ENCODE measurements around the gene CUL9.

Gene CUL9

DNA sequence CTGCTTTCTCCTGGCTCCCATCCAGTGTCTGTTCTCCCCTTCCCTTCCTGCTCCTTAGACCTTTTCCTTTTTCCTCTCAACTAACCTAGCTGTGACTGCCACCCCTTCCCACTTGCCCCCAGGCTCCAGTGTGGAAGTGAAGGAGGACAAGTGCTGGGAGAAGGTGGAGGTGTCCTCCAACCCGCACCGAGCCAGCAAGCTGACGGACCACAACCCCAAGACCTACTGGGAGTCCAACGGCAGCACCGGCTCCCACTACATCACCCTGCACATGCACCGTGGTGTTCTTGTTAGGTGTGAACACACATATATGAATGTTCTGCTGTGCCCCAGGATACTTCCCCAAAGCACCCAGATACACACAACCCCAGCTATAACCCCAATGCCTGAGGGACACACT, 18.5 kb downstream of the CUL9 start:
- DNase-seq (ENCODE audit: low read depth), result no peak

DNA sequence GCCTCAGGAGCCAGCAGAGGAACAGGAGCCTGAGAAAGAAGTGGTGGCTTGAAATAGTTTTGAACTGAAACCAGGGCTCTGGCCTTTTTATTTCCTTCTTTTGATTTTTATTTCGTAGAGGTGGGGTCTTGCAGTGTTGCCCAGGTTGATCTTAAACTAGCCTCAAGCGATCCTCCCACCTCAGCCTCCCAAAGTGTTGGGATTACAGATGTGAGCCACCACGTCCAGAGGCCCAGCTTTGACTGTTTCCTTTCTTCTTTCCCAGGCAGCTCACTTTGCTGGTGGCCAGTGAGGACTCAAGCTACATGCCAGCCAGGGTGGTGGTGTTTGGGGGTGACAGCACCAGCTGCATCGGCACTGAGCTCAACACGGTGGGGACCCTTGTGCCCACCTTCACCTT, 20.5 kb downstream of the CUL9 start:
- no peak for DNase-seq (ENCODE audit: low read depth)

DNA sequence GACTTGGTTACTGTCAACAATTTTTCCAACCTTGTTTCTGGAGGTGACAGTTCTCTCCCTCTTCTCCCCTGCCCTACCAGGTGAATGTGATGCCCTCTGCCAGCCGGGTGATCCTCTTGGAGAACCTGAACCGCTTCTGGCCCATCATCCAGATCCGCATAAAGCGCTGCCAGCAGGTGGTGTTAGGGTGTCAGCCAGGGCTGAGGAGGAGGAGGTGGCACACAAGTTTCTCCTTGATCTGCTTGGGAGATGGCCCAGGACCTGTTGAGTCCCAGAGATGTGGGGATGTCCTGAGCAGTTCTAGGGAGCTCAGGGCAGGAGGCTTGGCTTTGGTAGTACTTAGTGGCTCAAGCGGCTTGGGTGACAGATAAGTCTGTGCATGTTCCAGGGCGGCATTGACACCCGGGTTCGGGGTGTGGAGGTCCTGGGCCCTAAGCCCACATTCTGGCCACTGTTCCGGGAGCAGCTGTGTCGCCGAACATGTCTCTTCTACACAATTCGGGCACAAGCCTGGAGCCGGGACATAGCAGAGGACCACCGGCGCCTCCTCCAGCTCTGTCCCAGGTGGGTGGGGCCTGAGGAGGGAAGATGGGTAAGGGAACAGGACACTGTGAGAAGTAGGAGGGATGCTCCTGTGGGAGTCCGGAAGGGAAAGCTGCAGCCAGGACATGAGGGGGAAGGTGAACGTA, 21.2 kb downstream of the CUL9 start:
- DNase-seq (ENCODE audit: low read depth), result no peak

DNA sequence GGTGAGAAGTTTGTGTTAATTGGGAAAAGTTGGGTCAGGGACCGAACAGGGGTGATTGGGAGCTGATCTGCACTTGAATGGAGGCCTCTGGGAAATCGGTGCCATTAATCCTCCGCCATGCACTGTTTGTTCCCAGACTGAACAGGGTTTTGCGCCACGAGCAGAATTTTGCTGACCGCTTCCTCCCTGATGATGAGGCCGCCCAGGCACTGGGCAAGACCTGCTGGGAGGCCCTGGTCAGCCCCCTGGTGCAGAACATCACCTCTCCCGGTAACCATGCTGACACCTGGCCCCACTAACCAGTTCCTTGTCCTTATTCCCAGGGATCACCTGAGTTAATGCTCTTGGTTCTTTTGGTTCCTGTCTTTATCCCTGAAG, 21.7 kb downstream of the CUL9 start:
- DNase-seq (ENCODE audit: low read depth), result no peak

- DNase-seq (ENCODE audit: low read depth), result no peak
Measured at GRCh38 chr6:43204271-43205105, 22.5 kb downstream of the CUL9 start.

GRCh38 chr6:43205849-43206248, 23.9 kb downstream of the CUL9 start:
- no peak for DNase-seq (ENCODE audit: low read depth)

GRCh38 chr6:43207286-43207685, 25.3 kb downstream of the CUL9 start:
- DNase-seq (ENCODE audit: low read depth), result no peak

DNA sequence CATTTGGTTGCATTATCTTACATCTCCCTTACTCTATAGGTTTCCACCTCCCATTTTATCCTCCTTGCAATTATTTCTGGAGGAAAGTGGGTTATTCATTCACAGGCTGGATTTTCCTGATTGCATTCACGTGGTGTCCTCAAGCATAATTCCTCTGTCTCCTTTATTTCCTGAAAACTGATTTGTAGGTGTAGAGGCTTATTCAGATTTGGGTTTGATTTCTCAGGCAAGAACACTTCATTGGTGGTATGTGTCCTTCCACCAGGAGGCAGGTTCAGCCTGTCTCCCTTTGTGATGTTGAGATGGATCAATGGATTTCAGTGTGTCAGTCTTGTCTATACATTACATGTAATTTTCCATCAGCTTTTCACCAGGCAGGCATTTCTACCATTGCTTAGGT, 30.0 kb downstream of the CUL9 start:
- DNase-seq (ENCODE audit: low read depth), result no peak

- DNase-seq (ENCODE audit: low read depth), result no peak
Measured at GRCh38 chr6:43213431-43213830, 31.4 kb downstream of the CUL9 start.

GRCh38 chr6:43215066-43215465, 33.1 kb downstream of the CUL9 start:
- no peak for DNase-seq (ENCODE audit: low read depth)

GRCh38 chr6:43216200-43216599, 34.2 kb downstream of the CUL9 start:
- no peak for DNase-seq (ENCODE audit: low read depth)

DNA sequence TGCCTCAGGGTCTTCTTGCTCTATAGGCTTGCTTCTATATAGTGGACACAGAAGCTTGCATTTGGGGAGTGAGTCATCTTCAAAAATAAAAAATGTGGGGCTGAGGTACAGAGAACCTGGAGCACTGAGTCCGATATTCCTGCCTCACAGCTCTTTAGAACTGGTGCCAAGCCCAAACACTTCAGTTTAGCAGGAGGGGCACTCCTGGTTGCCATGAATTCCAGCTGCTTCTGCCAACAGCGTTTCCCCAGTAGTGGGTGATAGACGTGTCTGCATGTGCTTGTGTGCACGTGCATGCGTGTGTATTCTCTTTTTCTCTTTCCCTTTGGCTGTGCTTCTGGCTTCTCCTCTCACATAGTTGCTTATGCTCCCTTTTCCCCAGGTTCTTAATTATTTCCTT, 35.4 kb downstream of the CUL9 start:
- DNase-seq (ENCODE audit: low read depth), result no peak

- no peak for DNase-seq (ENCODE audit: low read depth)
Measured at GRCh38 chr6:43219119-43219518, 37.1 kb downstream of the CUL9 start.

DNA sequence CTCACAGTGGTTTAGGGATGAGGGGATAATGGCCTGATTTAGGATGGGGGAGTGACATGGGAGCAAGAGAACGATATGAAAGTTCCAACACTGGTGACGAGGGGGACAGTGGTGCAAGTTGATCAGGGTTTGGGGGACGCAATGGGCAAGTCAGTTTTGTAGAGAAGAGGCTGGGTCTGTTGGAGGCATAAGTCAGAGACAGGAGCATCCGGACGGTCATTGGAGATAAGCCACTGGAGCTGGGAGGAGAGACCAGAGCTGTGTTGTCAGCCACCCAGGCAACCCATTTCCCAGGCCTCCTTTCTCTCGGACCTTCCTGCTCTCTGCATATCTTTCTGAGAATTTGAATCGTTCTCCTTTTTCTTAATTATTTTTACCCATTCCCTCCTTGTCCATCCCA, 37.8 kb downstream of the CUL9 start:
- no peak for DNase-seq (ENCODE audit: low read depth)

DNA sequence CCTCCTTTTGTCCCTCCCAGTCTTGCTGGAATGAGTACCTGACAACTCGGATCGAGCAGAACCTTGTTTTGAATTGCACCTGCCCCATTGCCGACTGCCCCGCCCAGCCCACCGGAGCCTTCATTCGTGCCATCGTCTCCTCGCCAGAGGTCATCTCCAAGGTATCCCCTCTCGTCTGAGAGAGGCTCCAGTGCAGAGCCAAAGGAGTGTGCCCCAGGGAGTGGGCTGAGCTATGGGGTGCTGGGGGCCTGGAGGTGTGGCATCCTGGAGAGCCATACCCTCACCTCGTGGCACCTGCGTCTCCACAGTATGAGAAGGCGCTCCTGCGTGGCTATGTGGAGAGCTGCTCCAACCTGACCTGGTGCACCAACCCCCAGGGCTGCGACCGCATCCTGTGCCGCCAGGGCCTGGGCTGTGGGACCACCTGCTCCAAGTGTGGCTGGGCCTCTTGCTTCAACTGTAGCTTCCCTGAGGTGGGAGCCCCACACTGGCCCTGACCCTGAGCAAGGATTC, 38.5 kb downstream of the CUL9 start:
- no peak for DNase-seq (ENCODE audit: low read depth)

DNA sequence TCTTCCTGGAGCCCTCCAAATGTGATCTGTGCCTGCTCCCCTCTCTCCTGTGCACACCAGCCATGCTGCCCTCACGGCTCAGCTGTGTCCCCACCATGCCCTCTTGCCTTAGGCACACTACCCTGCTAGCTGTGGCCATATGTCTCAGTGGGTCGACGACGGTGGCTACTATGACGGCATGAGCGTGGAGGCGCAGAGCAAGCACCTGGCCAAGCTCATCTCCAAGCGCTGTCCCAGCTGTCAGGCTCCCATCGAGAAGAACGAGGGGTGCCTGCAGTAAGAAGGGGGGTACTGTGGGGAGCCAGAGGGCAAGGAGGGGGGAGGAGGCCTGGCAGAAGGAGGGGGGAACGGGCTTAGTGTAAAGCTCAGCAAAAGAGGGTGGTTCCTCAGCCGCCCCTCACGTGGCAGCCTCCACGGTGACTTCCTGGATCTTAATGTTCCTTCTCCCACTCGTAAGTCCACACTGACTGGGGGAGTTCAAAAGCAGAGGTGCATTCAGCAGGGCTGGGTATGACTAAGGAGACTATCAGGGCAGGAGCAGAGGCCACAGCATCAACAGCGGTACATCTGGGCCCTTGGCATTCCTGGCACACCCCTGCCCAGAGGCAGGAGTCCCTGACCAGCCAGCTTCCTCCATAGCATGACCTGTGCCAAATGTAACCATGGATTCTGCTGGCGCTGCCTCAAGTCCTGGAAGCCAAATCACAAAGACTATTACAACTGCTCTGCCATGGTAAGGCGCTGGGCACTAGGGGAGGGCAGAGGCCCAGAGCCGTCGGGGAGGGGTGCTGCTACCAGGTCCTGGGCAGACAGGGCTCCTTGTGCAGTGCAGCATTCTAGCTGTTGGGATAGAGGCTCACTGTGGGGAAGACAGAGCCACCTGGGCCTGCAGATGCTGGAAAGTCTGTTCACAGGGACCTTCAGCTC, 39.3 kb downstream of the CUL9 start:
- DNase-seq (ENCODE audit: low read depth), result no peak

DNA sequence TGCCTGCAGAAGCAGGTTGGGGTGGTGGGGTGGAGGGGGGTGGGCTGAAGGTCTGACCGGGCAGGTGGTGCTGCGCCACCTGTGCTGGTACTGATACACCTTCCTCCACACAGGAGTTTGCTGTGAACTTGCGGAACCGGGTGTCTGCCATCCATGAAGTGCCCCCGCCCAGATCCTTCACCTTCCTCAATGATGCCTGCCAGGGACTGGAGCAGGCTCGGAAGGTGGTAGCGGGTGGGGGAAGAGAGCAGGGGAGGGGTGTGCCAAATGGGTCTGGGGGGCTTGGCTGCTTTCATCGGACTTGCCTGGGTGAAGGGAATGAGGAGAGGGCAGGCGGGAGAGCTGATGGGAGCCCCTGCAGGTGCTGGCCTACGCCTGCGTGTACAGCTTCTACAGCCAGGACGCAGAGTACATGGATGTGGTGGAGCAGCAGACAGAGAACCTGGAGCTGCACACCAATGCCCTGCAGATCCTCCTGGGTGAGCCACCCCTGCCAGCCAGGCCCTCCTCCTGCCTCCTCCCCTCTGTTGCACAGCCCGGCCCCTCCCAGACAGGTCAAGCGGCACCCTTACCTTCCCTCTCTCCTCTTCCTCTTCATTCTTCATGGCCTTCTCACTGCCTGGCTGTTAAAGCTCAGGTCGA, 40.5 kb downstream of the CUL9 start:
- DNase-seq (ENCODE audit: low read depth), result no peak

DNA sequence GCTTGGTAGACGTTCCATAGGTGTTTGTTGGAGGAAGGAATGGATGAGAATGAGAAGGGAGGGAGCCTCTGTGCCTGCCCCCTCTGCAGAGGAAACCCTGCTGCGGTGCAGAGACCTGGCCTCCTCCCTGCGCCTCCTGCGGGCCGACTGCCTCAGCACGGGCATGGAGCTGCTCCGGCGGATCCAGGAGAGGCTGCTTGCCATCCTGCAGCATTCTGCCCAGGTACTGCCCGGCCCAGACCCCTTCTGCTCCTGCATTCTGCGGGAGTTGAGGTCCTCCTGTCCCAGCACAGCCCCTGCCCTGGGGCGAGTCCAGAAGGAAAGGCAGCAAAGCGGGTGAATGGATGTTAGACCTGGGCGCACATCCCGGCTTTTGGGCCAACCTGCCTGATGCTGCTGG, 41.2 kb downstream of the CUL9 start:
- no peak for DNase-seq (ENCODE audit: low read depth)

DNA sequence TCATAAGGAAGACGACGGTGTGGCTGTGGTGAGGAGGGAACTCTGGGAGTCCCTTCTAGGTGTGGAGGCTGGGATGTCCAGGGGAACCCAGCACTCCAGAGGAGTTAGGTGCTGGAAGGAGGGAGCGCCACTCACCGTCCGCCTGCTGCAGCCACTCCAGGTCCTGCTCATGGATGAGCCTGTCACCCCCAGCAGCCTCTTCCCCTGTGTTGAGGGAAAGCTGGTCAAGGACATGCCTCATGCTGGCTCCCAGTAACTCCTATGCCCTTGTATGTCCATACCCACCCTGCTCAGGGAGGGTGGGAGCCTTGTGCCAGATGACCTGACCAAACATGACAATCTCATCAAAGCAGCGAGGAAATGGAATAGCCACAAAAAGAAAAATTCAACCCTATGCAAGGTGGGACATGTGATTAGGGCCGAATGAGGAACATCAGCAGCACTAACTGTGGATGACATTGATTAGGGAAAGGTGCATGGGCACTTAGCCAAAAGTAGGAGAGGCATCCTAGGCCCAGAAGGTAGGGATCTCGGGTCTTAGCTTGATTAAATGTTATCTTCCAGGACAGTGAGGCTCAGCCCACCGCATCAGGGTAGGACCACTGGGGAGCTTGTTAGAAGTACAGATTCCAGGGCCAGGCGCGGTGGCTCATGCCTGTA, 44.3 kb downstream of the CUL9 start:
- no peak for DNase-seq (ENCODE audit: low read depth)

DNA sequence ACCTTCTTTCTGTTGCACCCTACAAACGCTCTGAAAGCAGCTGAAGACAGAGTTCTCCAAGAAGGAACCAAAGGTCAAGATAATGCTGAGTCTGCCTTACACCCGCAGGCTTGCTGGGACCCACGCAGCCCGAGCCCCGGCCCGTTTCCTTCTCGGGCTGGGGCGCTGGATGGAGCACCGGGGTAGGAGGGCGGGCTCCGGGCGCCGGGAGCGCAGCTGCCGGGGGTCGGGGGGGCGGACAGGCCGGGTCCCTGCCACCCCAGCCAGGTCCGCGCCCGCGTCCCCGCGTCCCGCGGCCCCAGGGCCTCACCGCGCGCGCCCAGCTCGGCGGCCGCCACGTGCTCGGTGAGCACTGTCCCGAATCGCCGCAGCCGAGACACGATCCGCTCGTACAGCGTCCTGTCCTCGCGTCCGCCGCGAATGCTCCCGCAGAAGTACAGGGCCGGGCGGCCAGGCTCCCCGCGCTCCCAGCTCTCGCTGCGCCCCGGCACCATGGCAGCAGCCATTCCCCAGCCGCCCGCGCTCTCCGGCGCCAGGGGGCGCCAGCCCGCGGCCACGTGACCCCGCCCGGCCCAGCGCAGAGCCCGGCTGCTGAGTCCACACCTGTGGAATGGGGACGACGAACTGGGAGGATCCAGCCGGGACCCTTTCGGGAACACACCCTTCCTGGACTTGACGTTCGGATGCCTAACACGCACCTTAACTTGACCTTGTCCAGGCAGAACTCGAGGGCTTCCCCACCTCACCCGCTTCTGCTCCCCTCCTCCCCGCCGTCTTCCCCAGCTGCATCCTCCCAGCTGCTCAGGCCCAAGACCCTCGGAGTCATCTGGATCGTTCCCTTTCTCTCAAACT, 47.2 kb downstream of the CUL9 start, which contains the start of gene DNPH1:
Gene DNPH1, minus strand, starts transcription at position 531 of the 852 bp plus-strand sequence. Its CDS starts 25 bp downstream, at position 506.
- DNase-seq (ENCODE audit: low read depth), result peak; percentile 59

All from iris pigment epithelial cell (primary cell).